Neural progenitor cell (in vitro differentiated cells): ENCODE measurements around the gene ELOF1. TPM values are rescaled to one million over a fixed set of nuclear protein-coding genes. Genes with fewer than 3 reads are reported as not detected.
A peak's percentile ranks its signal among the peaks of the same experiment; 100 is the strongest.

Source experiments
- DNase-seq: peaks from one replicate; pipeline ENCODE4 v3.0.0-alpha.2; 2016; ENCODE audit warnings: low spot score
- H2AFZ ChIP-seq: fragments of 200-600 bp; sonication (generic); replicated peaks from 2 replicates; pipeline ENCODE4 v1.6.1; 2016; ENCODE audit warnings: antibody characterized with exemption
- H3F3A ChIP-seq: fragments of 200-600 bp; sonication (generic); 2 replicates; pipeline ENCODE4 v1.6.1; 2016; ENCODE audit warnings: antibody characterized with exemption, low read depth
- H3K27ac ChIP-seq: fragments of 200-600 bp; sonication (generic); 2 replicates; pipeline ENCODE4 v1.5.1; 2016; ENCODE audit warnings: mild to moderate bottlenecking
- H3K27me3 ChIP-seq: fragments of 200-600 bp; sonication (generic); 2 replicates; pipeline ENCODE4 v1.6.1; 2016; ENCODE audit warnings: mild to moderate bottlenecking, moderate library complexity
- H3K36me3 ChIP-seq: fragments of 200-600 bp; sonication (generic); 2 replicates; pipeline ENCODE4 v1.5.1; 2016
- H3K4me1 ChIP-seq: fragments of 200-600 bp; sonication (generic); 2 replicates; pipeline ENCODE4 v1.6.1; 2016; ENCODE audit warnings: mixed run types
- H3K4me2 ChIP-seq: fragments of 200-600 bp; sonication (generic); 2 replicates; pipeline ENCODE4 v1.6.1; 2016
- H3K4me3 ChIP-seq: fragments of 200-600 bp; sonication (generic); 2 replicates; pipeline ENCODE4 v1.5.1; 2016
- H3K79me2 ChIP-seq: fragments of 200-600 bp; sonication (generic); 2 replicates; pipeline ENCODE4 v1.6.1; 2016; ENCODE audit warnings: low read depth
- H3K9ac ChIP-seq: fragments of 200-600 bp; sonication (generic); 2 replicates; pipeline ENCODE4 v1.6.1; 2016
- H3K9me3 ChIP-seq: fragments of 200-600 bp; sonication (generic); 2 replicates; pipeline ENCODE4 v1.5.1; 2016; ENCODE audit warnings: low read depth
- H4K20me1 ChIP-seq: fragments of 200-600 bp; sonication (generic); 2 replicates; pipeline ENCODE4 v1.6.1; 2016; ENCODE audit warnings: low read depth
- H3K27ac Mint-ChIP-seq: 3 replicates; pipeline ENCODE4 v1.8.0; 2021; ENCODE audit warnings: mixed read lengths
- H3K27me3 Mint-ChIP-seq: 2 replicates; pipeline ENCODE4 v1.8.0; 2022; ENCODE audit warnings: low read depth, mild to moderate bottlenecking, inconsistent platforms, moderate library complexity, mixed read lengths; ENCODE audit not compliant: insufficient read depth
- H3K36me3 Mint-ChIP-seq: 3 replicates; pipeline ENCODE4 v1.8.0; 2021; ENCODE audit warnings: mixed read lengths
- H3K4me1 Mint-ChIP-seq: 3 replicates; pipeline ENCODE4 v1.8.0; 2021; ENCODE audit warnings: mixed read lengths
- H3K4me3 Mint-ChIP-seq: 3 replicates; pipeline ENCODE4 v1.8.0; 2021; ENCODE audit warnings: mild to moderate bottlenecking, moderate library complexity, mixed read lengths
- H3K9me3 Mint-ChIP-seq: 3 replicates; pipeline ENCODE4 v1.8.0; 2020; ENCODE audit warnings: mixed read lengths
- CTCF ChIP-seq: fragments of 200-600 bp; sonication (generic); IDR thresholded peaks from 2 replicates; pipeline ENCODE4 v1.5.1; 2017; ENCODE audit warnings: antibody characterized with exemption, mild to moderate bottlenecking
- EZH2 ChIP-seq: fragments of 200-600 bp; sonication (generic); IDR thresholded peaks from 2 replicates; pipeline ENCODE4 v1.6.1; 2017; ENCODE audit warnings: antibody characterized with exemption, mild to moderate bottlenecking, moderate library complexity
- EZH2phosphoT487 ChIP-seq: fragments of 200-600 bp; sonication (generic); IDR thresholded peaks from 2 replicates; pipeline ENCODE4 v1.6.1; 2017; ENCODE audit warnings: antibody characterized with exemption
- total RNA-seq: library from RNA; depleted of rRNA; stranded (reverse); fragments of >200 nt; gene quantifications from 2 replicates; pipeline ENCODE4 v1.2.3, GENCODE V29; 2015; ENCODE audit warnings: low replicate concordance

Gene ELOF1
- total RNA-seq, 1 donor from 2014 or later = 26.9 TPM

GRCh38 chr19:11550265-11550664, 8.8 kb downstream of the ELOF1 start:
- no peak overlapping the region for H3K4me3 Mint-ChIP-seq
- Histone ChIP-seq H3K9ac (no peak overlapping the region), H3K27me3 (no peaks in the 10 kb centered on the region), H4K20me1 (no peaks in the 10 kb centered on the region), H3K4me3 (no peak overlapping the region), H2AFZ (no peak overlapping the region), H3K9me3 (no peaks in the 10 kb centered on the region), H3K27ac (no peak overlapping the region), H3K79me2 (peaks cover 3% of the 10 kb centered on the region), H3K4me2 (no peak overlapping the region), H3K4me1 (no peaks in the 10 kb centered on the region), H3F3A (no peaks in the 10 kb centered on the region), H3K36me3 (no peaks in the 10 kb centered on the region)
- no peaks in the 10 kb centered on the region for H3K9me3 Mint-ChIP-seq
- H3K27ac Mint-ChIP-seq = peak overlapping the region; percentile 30
- TF ChIP-seq CTCF = no peak
- no peak for TF ChIP-seq EZH2phosphoT487
- TF ChIP-seq EZH2 = no peak
- H3K4me1 Mint-ChIP-seq = peaks cover 5% of the 10 kb centered on the region
- no peak for DNase-seq
- peaks cover 4% of the 10 kb centered on the region for H3K27me3 Mint-ChIP-seq
- H3K36me3 Mint-ChIP-seq = peaks cover 5% of the 10 kb centered on the region

- H3K9ac ChIP-seq = no peak overlapping the region
- H3K9me3 ChIP-seq = no peaks in the 10 kb centered on the region
- no peak overlapping the region for H3K4me2 ChIP-seq
- no peak for TF ChIP-seq CTCF
- no peak for TF ChIP-seq EZH2
- no peak for TF ChIP-seq EZH2phosphoT487
- no peak overlapping the region for H3K27ac ChIP-seq
- DNase-seq = no peak
- H3K4me1 ChIP-seq = no peaks in the 10 kb centered on the region
- no peak overlapping the region for H2AFZ ChIP-seq
- Mint-ChIP-seq H3K4me3 (no peak overlapping the region), H3K9me3 (no peaks in the 10 kb centered on the region), H3K36me3 (peaks cover 5% of the 10 kb centered on the region), H3K27ac (no peak overlapping the region), H3K4me1 (peaks cover 5% of the 10 kb centered on the region), H3K27me3 (peaks cover 4% of the 10 kb centered on the region)
- no peaks in the 10 kb centered on the region for H3K79me2 ChIP-seq
- no peaks in the 10 kb centered on the region for H4K20me1 ChIP-seq
- H3K4me3 ChIP-seq = no peak overlapping the region
- no peaks in the 10 kb centered on the region for H3K27me3 ChIP-seq
- no peaks in the 10 kb centered on the region for H3K36me3 ChIP-seq
- no peaks in the 10 kb centered on the region for H3F3A ChIP-seq
Observed at GRCh38 chr19:11549386-11549953, 9.6 kb downstream of the ELOF1 start.

GRCh38 chr19:11547929-11548700, 10.9 kb downstream of the ELOF1 start:
- Histone ChIP-seq H3K4me2 (no peak overlapping the region), H3K27me3 (no peaks in the 10 kb centered on the region), H4K20me1 (no peaks in the 10 kb centered on the region), H3K36me3 (no peaks in the 10 kb centered on the region), H2AFZ (no peak overlapping the region), H3K9me3 (no peaks in the 10 kb centered on the region), H3K79me2 (no peaks in the 10 kb centered on the region), H3F3A (no peaks in the 10 kb centered on the region), H3K27ac (no peak overlapping the region), H3K4me3 (no peak overlapping the region), H3K9ac (no peak overlapping the region), H3K4me1 (no peaks in the 10 kb centered on the region)
- TF ChIP-seq EZH2phosphoT487 (no peak), EZH2 (no peak), CTCF (no peak)
- no peak for DNase-seq
- H3K4me3 Mint-ChIP-seq = no peak overlapping the region
- H3K27ac Mint-ChIP-seq = peak overlapping the region; percentile 86
- peaks cover 2% of the 10 kb centered on the region for H3K27me3 Mint-ChIP-seq
- H3K4me1 Mint-ChIP-seq = peaks cover 5% of the 10 kb centered on the region
- no peaks in the 10 kb centered on the region for H3K9me3 Mint-ChIP-seq
- H3K36me3 Mint-ChIP-seq = peaks cover 3% of the 10 kb centered on the region
